HG03097 (cell line): ENCODE measurements around the gene SLC25A42.
"Not testable (repeated sequence)": the region's sequence is repeated elsewhere in the genome, so short reads cannot be mapped to it uniquely, and the experiment has no call there.

Source experiments
- ATAC-seq: cut with Tn5 transposase; IDR thresholded peaks from one replicate; pipeline ENCODE4 v1.9.1; 2021; ENCODE audit not compliant: unreplicated experiment, low FRiP score

Gene SLC25A42

GRCh38 chr19:19101540-19101939, 37.7 kb downstream of the SLC25A42 start:
- no peak for ATAC-seq

- not testable (repeated sequence) for ATAC-seq
Measured at GRCh38 chr19:19102566-19102965, 38.8 kb downstream of the SLC25A42 start.

GRCh38 chr19:19103167-19103566, 39.4 kb downstream of the SLC25A42 start:
- ATAC-seq, result no peak

GRCh38 chr19:19105365-19106055, 41.7 kb downstream of the SLC25A42 start:
- no peak for ATAC-seq

GRCh38 chr19:19106056-19106551, 42.3 kb downstream of the SLC25A42 start:
- ATAC-seq, result no peak

- ATAC-seq, result not testable (repeated sequence)
Measured at GRCh38 chr19:19106938-19107337, 43.1 kb downstream of the SLC25A42 start.

- no peak for ATAC-seq
Measured at GRCh38 chr19:19107654-19108053, 43.9 kb downstream of the SLC25A42 start.

GRCh38 chr19:19109601-19110000, 45.8 kb downstream of the SLC25A42 start:
- no peak for ATAC-seq

- no peak for ATAC-seq
Measured at GRCh38 chr19:19110410-19111135, 46.8 kb downstream of the SLC25A42 start.

GRCh38 chr19:19111136-19111835, 47.5 kb downstream of the SLC25A42 start:
- no peak for ATAC-seq

GRCh38 chr19:19111967-19112580, 48.3 kb downstream of the SLC25A42 start:
- no peak for ATAC-seq

- ATAC-seq, result no peak
Measured at GRCh38 chr19:19113040-19113626, 49.3 kb downstream of the SLC25A42 start.

GRCh38 chr19:19115954-19116353, 52.2 kb downstream of the SLC25A42 start:
- ATAC-seq, result no peak

- no peak for ATAC-seq
Measured at GRCh38 chr19:19119325-19120237, 55.8 kb downstream of the SLC25A42 start.

GRCh38 chr19:19120308-19121231, 56.8 kb downstream of the SLC25A42 start:
- no peak for ATAC-seq

GRCh38 chr19:19121371-19121770, 57.6 kb downstream of the SLC25A42 start:
- ATAC-seq, result no peak

GRCh38 chr19:19122902-19123301, 59.1 kb downstream of the SLC25A42 start:
- ATAC-seq, result no peak

GRCh38 chr19:19123386-19123785, 59.6 kb downstream of the SLC25A42 start:
- no peak for ATAC-seq
